Neuronal stem cell (in vitro differentiated cells): ENCODE measurements around the gene DVL1. TPM values are rescaled to one million over a fixed set of nuclear protein-coding genes. Genes with fewer than 3 reads are reported as not detected.

Experiments
- DNase-seq: peaks from one replicate; pipeline ENCODE4 v3.0.0-alpha.2; 2013; ENCODE audit warnings: low spot score
- H2AFZ ChIP-seq: one replicate; pipeline ENCODE4 v1.6.1; 2013; ENCODE audit warnings: mild to moderate bottlenecking, low read length, inconsistent platforms
- H2AK5ac ChIP-seq: 2 replicates; pipeline ENCODE4 v1.6.1; 2013; ENCODE audit warnings: low read depth, mild to moderate bottlenecking, inconsistent platforms, low read length, moderate library complexity, mixed read lengths
- H2BK120ac ChIP-seq: 2 replicates; pipeline ENCODE4 v1.6.1; 2013; ENCODE audit warnings: low read depth, mild to moderate bottlenecking, inconsistent platforms, low read length, moderate library complexity, mixed read lengths
- H2BK12ac ChIP-seq: one replicate; pipeline ENCODE4 v1.6.1; 2013; ENCODE audit warnings: low read length, inconsistent platforms
- H2BK15ac ChIP-seq: 2 replicates; pipeline ENCODE4 v1.6.1; 2013; ENCODE audit warnings: mild to moderate bottlenecking, low read length, inconsistent platforms, mixed read lengths
- H2BK5ac ChIP-seq: one replicate; pipeline ENCODE4 v1.6.1; 2013; ENCODE audit warnings: inconsistent platforms, mild to moderate bottlenecking, low read length, moderate library complexity
- H3K14ac ChIP-seq: one replicate; pipeline ENCODE4 v1.6.1; 2013; ENCODE audit warnings: low read length, inconsistent platforms
- H3K18ac ChIP-seq: 2 replicates; pipeline ENCODE4 v1.6.1; 2013; ENCODE audit warnings: low read length, inconsistent platforms
- H3K23ac ChIP-seq: 2 replicates; pipeline ENCODE4 v1.6.1; 2013; ENCODE audit warnings: low read depth, mild to moderate bottlenecking, mixed read lengths, low read length, inconsistent platforms; ENCODE audit not compliant: poor library complexity
- H3K27ac ChIP-seq: replicated peaks from 3 replicates; pipeline ENCODE4 v1.5.1; 2013; ENCODE audit warnings: low read length, inconsistent platforms
- H3K27me3 ChIP-seq, 3 experiments: 2 replicates each; pipeline ENCODE4 v1.6.1; 2013; ENCODE audit warnings: low read length in 3 of 3, mild to moderate bottlenecking in 2 of 3, inconsistent platforms in 1 of 3, low read depth in 1 of 3, mixed read lengths in 1 of 3, moderate library complexity in 1 of 3; ENCODE audit not compliant: control insufficient read depth in 3 of 3, insufficient read depth in 3 of 3
- H3K36me3 ChIP-seq, 2 donors: replicated peaks in 1 of 2; 2 replicates each; pipeline ENCODE4 v1.6.1; 2013; ENCODE audit warnings: low read length in 2 of 2; ENCODE audit not compliant: control insufficient read depth in 2 of 2, insufficient read depth in 2 of 2
- H3K4ac ChIP-seq: 2 replicates; pipeline ENCODE4 v1.6.1; 2013; ENCODE audit warnings: inconsistent platforms, mild to moderate bottlenecking, low read length, moderate library complexity
- H3K4me1 ChIP-seq, 2 donors: 1 replicate in 1 of 2; 2 replicates in 1 of 2; pipeline ENCODE4 v1.6.1; 2013; ENCODE audit warnings: low read length in 2 of 2, low read depth in 1 of 2; ENCODE audit not compliant: control insufficient read depth in 2 of 2, insufficient read depth in 1 of 2
- H3K4me2 ChIP-seq: one replicate; pipeline ENCODE4 v1.6.1; 2013; ENCODE audit warnings: mild to moderate bottlenecking, low read length, inconsistent platforms; ENCODE audit not compliant: insufficient read depth, poor library complexity, severe bottlenecking
- H3K4me3 ChIP-seq, 2 donors: 2 replicates each; pipeline ENCODE4 v1.5.1; 2013; ENCODE audit warnings: low read length in 2 of 2, mild to moderate bottlenecking in 2 of 2, inconsistent platforms in 1 of 2, moderate library complexity in 1 of 2
- H3K79me1 ChIP-seq: one replicate; pipeline ENCODE4 v1.6.1; 2013; ENCODE audit warnings: low read depth, mild to moderate bottlenecking, inconsistent platforms, low read length, moderate library complexity
- H3K9ac ChIP-seq: one replicate; pipeline ENCODE4 v1.6.1; 2013; ENCODE audit warnings: mild to moderate bottlenecking, low read depth, low read length, inconsistent platforms; ENCODE audit not compliant: poor library complexity
- H3K9me3 ChIP-seq, 2 donors: replicated peaks in 1 of 2; 2 replicates each; pipeline versions ENCODE3 to v1.6.1; 2013; ENCODE audit warnings: low read length in 2 of 2, mild to moderate bottlenecking in 2 of 2, inconsistent platforms in 1 of 2, low read depth in 1 of 2, mixed read lengths in 1 of 2, moderate library complexity in 1 of 2; ENCODE audit not compliant: control insufficient read depth in 2 of 2, insufficient read depth in 1 of 2
- H4K8ac ChIP-seq: one replicate; pipeline ENCODE4 v1.6.1; 2013; ENCODE audit warnings: low read depth, mild to moderate bottlenecking, inconsistent platforms, low read length, moderate library complexity
- H4K91ac ChIP-seq: one replicate; pipeline ENCODE4 v1.6.1; 2013; ENCODE audit warnings: low read length, low read depth, mild to moderate bottlenecking, inconsistent platforms; ENCODE audit not compliant: poor library complexity
- WGBS, 2 donors: extraction: QIAGEN DNeasy Blood & Tissue Kit; methylation state at CpG; one replicate each; pipeline ENCODE4 v1.1.7; 2013; ENCODE audit warnings: missing lambda C conversion rate in 2 of 2, mixed read lengths in 1 of 2; ENCODE audit not compliant: insufficient read length in 2 of 2, insufficient replicate concordance in 1 of 2; ENCODE audit errors: extremely low coverage in 2 of 2; 5-methylcytosine and 5-hydroxymethylcytosine counted together
- polyA plus RNA-seq, 2 experiments: library from polyadenylated mRNA; stranded (reverse); fragments of 200-250 nt; gene quantifications; one replicate each; pipeline ENCODE4 v1.2.3, GENCODE V29; 2013

Gene DVL1
- polyA plus RNA-seq (2013, experiment 1 of 2), result 31.8 TPM
- polyA plus RNA-seq (2013, experiment 2 of 2), result 31.9 TPM

GRCh38 chr1:1349256-1350012 lies at the start of gene DVL1:
TSS of gene DVL1 (minus strand) at chr1:1349418. CDS start at chr1:1349065, 353 bp downstream.
- peak within 1 kb of the TSS; percentile 97 for H3K14ac ChIP-seq
- no peak within 1 kb of the TSS for H2BK120ac ChIP-seq
- H4K8ac ChIP-seq, result peak within 1 kb of the TSS; percentile 65
- no peak within 1 kb of the TSS for H3K4ac ChIP-seq
- H4K91ac ChIP-seq, result peak within 1 kb of the TSS; percentile 97
- H2AFZ ChIP-seq, result peak within 1 kb of the TSS; percentile 93
- H3K27me3 ChIP-seq, result peaks cover 0 to 14% (median 6%) of the 10 kb centered on the region in 3 experiments
- peak within 1 kb of the TSS; percentile 96 to 99 for H3K4me3 ChIP-seq
- peak within 1 kb of the TSS; percentile 98 for H3K23ac ChIP-seq
- peak within 1 kb of the TSS; percentile 97 for H2AK5ac ChIP-seq
- H3K4me2 ChIP-seq, result peak within 1 kb of the TSS; percentile 100
- DNase-seq, result peak; percentile 69
- peaks cover 24 to 34% of the 10 kb centered on the region in 2 donors for H3K4me1 ChIP-seq
- H2BK12ac ChIP-seq, result peak within 1 kb of the TSS; percentile 84
- peak within 1 kb of the TSS; percentile 99 for H3K18ac ChIP-seq
- H2BK15ac ChIP-seq, result peak within 1 kb of the TSS; percentile 67
- H3K9me3 ChIP-seq, result peaks cover 0 to 3% of the 10 kb centered on the region in 2 donors
- peak within 1 kb of the TSS; percentile 84 for H3K27ac ChIP-seq
- H3K79me1 ChIP-seq, result peaks cover 29% of the 10 kb centered on the region
- WGBS, 2 donors, result no CpG with 5 or more reads among the region's 122 CpGs
- peak within 1 kb of the TSS; percentile 99 for H3K9ac ChIP-seq
- peaks cover 2 to 5% of the 10 kb centered on the region in 2 donors for H3K36me3 ChIP-seq
- H2BK5ac ChIP-seq, result peak within 1 kb of the TSS; percentile 99

- peak overlapping the region; percentile 84 to 98 for H3K4me3 ChIP-seq
- peak overlapping the region; percentile 90 for H2AFZ ChIP-seq
- peak overlapping the region; percentile 62 for H2BK15ac ChIP-seq
- H3K4me1 ChIP-seq, result peaks cover 11 to 14% of the 10 kb centered on the region in 2 donors
- H3K4ac ChIP-seq, result peak overlapping the region; percentile 80
- H3K4me2 ChIP-seq, result peak overlapping the region; percentile 90
- peak overlapping the region; percentile 100 for H3K9ac ChIP-seq
- peak overlapping the region; percentile 89 for H2BK120ac ChIP-seq
- H3K79me1 ChIP-seq, result peaks cover 24% of the 10 kb centered on the region
- peaks cover 46 to 80% of the 10 kb centered on the region in 2 donors for H3K36me3 ChIP-seq
- H3K9me3 ChIP-seq, result no peaks in the 10 kb centered on the region
- WGBS, 2 donors, result no CpG with 5 or more reads among the region's 54 CpGs
- H3K23ac ChIP-seq, result peak overlapping the region; percentile 98
- peak overlapping the region; percentile 99 for H3K18ac ChIP-seq
- H2BK12ac ChIP-seq, result peak overlapping the region; percentile 53
- DNase-seq, result no peak
- H2AK5ac ChIP-seq, result peak overlapping the region; percentile 98
- peak overlapping the region; percentile 79 for H2BK5ac ChIP-seq
- no peak overlapping the region for H4K8ac ChIP-seq
- no peak overlapping the region for H4K91ac ChIP-seq
- peak overlapping the region; percentile 87 for H3K14ac ChIP-seq
- no peak overlapping the region for H3K27ac ChIP-seq
- no peaks in the 10 kb centered on the region for H3K27me3 ChIP-seq
These were observed 49.5 kb upstream of the DVL1 start for GRCh38 chr1:1398677-1399186.

- Histone ChIP-seq H3K4me1 (peaks cover 11 to 14% of the 10 kb centered on the region in 2 donors), H3K18ac (no peak overlapping the region), H2AK5ac (peak overlapping the region; percentile 98), H3K14ac (no peak overlapping the region), H3K23ac (no peak overlapping the region), H3K36me3 (peaks cover 50 to 81% of the 10 kb centered on the region in 2 donors), H4K91ac (no peak overlapping the region), H2BK12ac (no peak overlapping the region), H2BK120ac (no peak overlapping the region), H2BK15ac (no peak overlapping the region), H3K79me1 (peaks cover 25% of the 10 kb centered on the region), H2AFZ (no peak overlapping the region), H2BK5ac (no peak overlapping the region), H3K9ac (peak overlapping the region; percentile 100), H3K4me2 (peak overlapping the region; percentile 90), H4K8ac (no peak overlapping the region), H3K9me3 (peaks cover 0 to 3% of the 10 kb centered on the region in 2 donors), H3K4ac (no peak overlapping the region), H3K4me3 (peak overlapping the region; percentile 84 to 98), H3K27ac (no peak overlapping the region), H3K27me3 (no peaks in the 10 kb centered on the region)
- no CpG with 5 or more reads among the region's 19 CpGs for WGBS, 2 donors
- no peak for DNase-seq
These were observed 48.8 kb upstream of the DVL1 start for GRCh38 chr1:1397839-1398523.
